Glomerular visceral epithelial cell (primary cell): ENCODE results near the gene GGA2.
"Not testable (repeated sequence)": the region's sequence is repeated elsewhere in the genome, so short reads cannot be mapped to it uniquely, and the experiment has no call there.

Source experiments
- DNase-seq: peaks from one replicate; pipeline ENCODE4 v3.0.0-alpha.2; 2016; ENCODE audit errors: extremely low spot score

GGA2 gene

GRCh38 chr16:23476289-23476688 is 34.0 kb downstream of the GGA2 start:
- DNase-seq, result no peak

GRCh38 chr16:23469814-23470213 is 40.5 kb downstream of the GGA2 start:
- DNase-seq, result peak; percentile 47

GRCh38 chr16:23466162-23466885 is 44.0 kb downstream of the GGA2 start:
- peak; percentile 41 for DNase-seq

- no peak for DNase-seq
These were observed 45.1 kb downstream of the GGA2 start for GRCh38 chr16:23465179-23465578.

- DNase-seq, result no peak
These were observed 46.1 kb downstream of the GGA2 start for GRCh38 chr16:23464196-23464595.

GRCh38 chr16:23462994-23463393 is 47.3 kb downstream of the GGA2 start:
- DNase-seq, result peak; percentile 13

GRCh38 chr16:23453338-23454052 is 56.8 kb downstream of the GGA2 start:
- DNase-seq, result no peak

GRCh38 chr16:23452572-23453337 is 57.5 kb downstream of the GGA2 start, which contains the start of gene COG7:
COG7 (minus strand) TSS chr16:23453189; CDS start chr16:23452994, 195 bp downstream.
- peak; percentile 81 for DNase-seq

GRCh38 chr16:23452221-23452571 is 58.1 kb downstream of the GGA2 start:
- DNase-seq, result no peak

- no peak for DNase-seq
These were observed 61.9 kb downstream of the GGA2 start for GRCh38 chr16:23448392-23448791.

- DNase-seq, result not testable (repeated sequence)
These were observed 72.8 kb downstream of the GGA2 start for GRCh38 chr16:23437542-23437941.

- no peak for DNase-seq
These were observed 73.3 kb downstream of the GGA2 start for GRCh38 chr16:23436951-23437350.

- peak; percentile 56 for DNase-seq
These were observed 74.8 kb downstream of the GGA2 start for GRCh38 chr16:23435500-23435899.

GRCh38 chr16:23434380-23434779 is 75.9 kb downstream of the GGA2 start:
- DNase-seq, result peak; percentile 62

- DNase-seq, result no peak
These were observed 76.9 kb downstream of the GGA2 start for GRCh38 chr16:23433261-23433920.

GRCh38 chr16:23432176-23433128 is 77.8 kb downstream of the GGA2 start:
- no peak for DNase-seq

- DNase-seq, result no peak
These were observed 81.9 kb downstream of the GGA2 start for GRCh38 chr16:23428351-23428750.

GRCh38 chr16:23424292-23424958 is 85.9 kb downstream of the GGA2 start:
- DNase-seq, result no peak

GRCh38 chr16:23423496-23424049 is 86.7 kb downstream of the GGA2 start:
- peak; percentile 43 for DNase-seq

- DNase-seq, result no peak
These were observed 90.3 kb downstream of the GGA2 start for GRCh38 chr16:23420011-23420410.
